C4-2B (cell line): ENCODE data around the gene NKAP.
"Not testable (repeated sequence)": the region's sequence is repeated elsewhere in the genome, so short reads cannot be mapped to it uniquely, and the experiment has no call there.

Source experiments
- H3K27ac ChIP-seq: fragments of 450-650 bp; 2 replicates; pipeline ENCODE4 v1.5.1; 2017
- ZFX ChIP-seq: fragments of 450-650 bp; IDR thresholded peaks from 2 replicates; pipeline ENCODE4 v1.6.1; 2017
- TF ChIP-seq, protein P1 (sequence below): fragments of 450-650 bp; conservative IDR thresholded peaks from 2 replicates; pipeline ENCODE4 v1.5.1; 2017; ENCODE audit warnings: mild to moderate bottlenecking

NKAP gene

DNA sequence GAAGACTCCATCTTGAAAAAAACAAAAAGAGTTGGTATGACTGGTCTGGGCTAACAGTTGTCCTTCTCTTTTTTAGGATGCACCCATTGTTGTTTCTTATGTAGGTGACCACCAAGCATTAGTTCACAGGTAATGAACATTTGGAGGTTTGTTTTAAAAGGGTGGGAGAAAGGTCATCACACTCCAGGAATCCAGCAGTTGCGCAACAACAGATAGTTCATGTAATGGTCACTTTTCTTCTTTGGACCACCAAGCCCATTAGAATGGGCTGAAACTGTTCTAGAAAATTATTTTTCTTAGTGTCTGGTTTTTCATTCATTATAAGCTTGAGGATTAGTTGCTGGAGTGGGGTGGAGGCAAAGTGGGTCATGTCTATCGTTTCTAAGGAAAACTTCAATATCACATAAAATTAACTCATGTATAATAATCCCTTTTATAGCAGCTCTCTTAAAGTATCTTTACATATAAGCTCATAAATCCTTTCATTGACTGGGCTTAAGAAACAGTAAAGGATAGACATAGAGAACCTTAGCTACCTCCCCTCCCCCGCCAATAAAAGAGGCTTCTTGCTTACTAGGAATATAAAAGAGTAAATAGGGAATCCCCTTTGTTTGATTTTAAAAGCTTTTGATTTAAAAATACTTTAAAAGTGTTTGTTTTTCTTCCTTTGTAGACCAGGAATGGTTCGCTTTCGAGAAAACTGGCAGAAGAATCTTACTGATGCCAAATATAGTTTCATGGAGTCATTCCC is 23.5 kb downstream of the NKAP start:
- TF ChIP-seq ZFX, result no peak
- H3K27ac ChIP-seq, result no peak overlapping the region

DNA sequence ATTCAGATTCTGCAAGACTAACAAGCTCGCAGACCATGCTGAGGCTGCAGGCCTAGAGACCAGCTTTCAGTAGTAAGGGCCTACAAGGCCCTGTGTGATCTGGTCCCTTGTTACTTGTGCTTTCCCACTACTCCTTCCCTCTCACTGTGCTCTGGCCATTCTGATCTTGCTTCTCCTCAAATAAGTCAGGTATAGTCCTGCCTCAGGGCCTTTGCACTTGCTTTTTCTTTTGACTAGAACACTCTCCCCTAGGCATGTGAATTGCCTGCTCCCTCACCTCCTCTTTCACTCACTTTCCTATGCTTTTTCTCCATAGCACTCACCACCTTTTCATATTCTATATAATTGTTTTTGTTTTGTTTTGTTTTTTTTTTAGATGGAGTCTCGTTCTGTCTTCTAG is 25.7 kb downstream of the NKAP start:
- TF ChIP-seq, protein P1, sequence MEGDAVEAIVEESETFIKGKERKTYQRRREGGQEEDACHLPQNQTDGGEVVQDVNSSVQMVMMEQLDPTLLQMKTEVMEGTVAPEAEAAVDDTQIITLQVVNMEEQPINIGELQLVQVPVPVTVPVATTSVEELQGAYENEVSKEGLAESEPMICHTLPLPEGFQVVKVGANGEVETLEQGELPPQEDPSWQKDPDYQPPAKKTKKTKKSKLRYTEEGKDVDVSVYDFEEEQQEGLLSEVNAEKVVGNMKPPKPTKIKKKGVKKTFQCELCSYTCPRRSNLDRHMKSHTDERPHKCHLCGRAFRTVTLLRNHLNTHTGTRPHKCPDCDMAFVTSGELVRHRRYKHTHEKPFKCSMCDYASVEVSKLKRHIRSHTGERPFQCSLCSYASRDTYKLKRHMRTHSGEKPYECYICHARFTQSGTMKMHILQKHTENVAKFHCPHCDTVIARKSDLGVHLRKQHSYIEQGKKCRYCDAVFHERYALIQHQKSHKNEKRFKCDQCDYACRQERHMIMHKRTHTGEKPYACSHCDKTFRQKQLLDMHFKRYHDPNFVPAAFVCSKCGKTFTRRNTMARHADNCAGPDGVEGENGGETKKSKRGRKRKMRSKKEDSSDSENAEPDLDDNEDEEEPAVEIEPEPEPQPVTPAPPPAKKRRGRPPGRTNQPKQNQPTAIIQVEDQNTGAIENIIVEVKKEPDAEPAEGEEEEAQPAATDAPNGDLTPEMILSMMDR, result no peak
- TF ChIP-seq ZFX, result no peak

DNA sequence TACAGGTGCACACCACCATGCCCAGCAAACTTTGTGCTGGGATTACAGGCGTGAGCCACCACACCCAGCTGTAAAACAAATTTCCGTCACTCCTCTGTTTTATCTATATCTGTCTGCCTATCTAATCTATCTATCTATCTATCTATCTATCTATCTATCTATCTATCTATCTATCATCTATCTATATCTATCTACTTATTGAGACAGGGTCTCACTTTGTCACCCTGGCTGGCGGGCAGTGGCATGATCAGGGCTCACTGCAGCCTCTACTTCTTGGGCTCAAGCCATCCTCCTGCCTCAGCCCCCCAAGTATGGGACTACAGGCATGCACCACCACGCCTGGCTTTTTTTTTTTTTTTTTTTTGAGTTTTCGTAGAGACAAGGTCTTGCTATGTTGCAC is 27.2 kb downstream of the NKAP start:
- H3K27ac ChIP-seq, result no peak overlapping the region
- TF ChIP-seq, protein P1, result no peak

More for the DNA sequence above, 25.7 kb downstream of the NKAP start:
- no peak overlapping the region for H3K27ac ChIP-seq

DNA sequence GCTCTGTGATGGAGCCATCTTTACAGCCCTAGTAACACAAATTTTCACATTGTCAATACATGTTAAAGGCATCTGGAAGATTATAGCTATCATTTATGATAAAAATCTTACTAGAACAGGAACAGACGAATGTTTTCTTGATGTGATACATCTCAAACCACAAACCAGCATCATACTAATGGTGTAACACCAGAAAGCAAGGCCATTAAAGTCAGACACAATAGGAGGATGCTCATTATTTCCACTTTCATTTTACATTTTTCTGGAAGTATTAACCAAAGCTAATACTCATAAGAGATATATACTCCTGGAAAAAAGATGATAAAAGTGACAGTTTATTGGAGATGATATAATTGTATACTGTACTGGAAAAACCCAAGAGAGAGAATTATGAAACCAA is 42.6 kb downstream of the NKAP start:
- no peak overlapping the region for H3K27ac ChIP-seq
- no peak for TF ChIP-seq ZFX
- TF ChIP-seq, protein P1, result no peak

DNA sequence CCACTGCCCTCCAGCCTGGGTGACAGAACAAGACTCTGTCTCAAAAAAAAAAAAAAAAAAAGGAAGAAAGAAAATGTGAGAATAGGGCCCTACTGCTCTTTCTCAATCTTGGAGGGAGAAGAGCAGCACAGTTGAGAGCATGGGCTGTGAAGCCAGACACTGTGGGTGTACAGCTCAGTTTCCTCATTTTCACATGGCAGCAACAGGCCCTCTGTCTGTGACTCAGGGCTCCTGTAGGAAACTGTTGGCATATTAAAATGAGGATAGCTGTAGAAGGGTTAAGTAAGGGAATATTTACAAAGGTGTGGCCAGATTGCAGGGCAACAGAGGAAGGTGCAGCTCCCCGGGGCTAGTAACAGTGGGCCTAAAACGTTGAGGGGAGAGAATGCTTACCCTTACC is 44.4 kb downstream of the NKAP start:
- TF ChIP-seq, protein P1, result no peak
- no peak for TF ChIP-seq ZFX

DNA sequence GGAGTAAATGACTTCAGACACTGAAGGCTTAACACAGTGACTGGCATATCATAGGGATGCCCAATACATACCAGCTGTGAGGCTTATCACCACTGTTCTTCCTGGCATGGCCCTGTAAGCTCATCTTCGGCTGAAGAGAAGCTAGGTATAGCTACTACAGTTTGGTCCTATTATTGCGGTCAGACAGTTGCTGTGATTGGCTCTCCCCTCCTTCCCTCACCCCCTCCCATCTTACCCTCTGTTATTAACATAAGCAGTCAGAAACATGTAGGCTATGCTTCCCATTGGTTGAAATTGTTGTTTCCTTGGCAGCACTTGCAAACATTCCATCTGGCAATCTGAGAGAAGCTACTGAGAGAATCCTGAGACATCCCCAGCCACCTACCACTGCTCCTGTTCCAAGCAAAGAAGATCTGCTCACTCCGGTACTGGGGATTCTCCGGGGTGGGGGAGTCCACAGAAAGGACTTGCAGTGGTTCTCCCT is 47.7 kb downstream of the NKAP start, which contains the start of gene AKAP14:
AKAP14 (plus strand) TSS at position 51 of the 484 bp plus-strand sequence. CDS start 7,331 bp downstream, outside the sequence.
- TF ChIP-seq ZFX, result no peak
- TF ChIP-seq, protein P1, result no peak
- no peak within 1 kb of the TSS for H3K27ac ChIP-seq

More for the DNA sequence above, 44.4 kb downstream of the NKAP start:
- no peak overlapping the region for H3K27ac ChIP-seq

DNA sequence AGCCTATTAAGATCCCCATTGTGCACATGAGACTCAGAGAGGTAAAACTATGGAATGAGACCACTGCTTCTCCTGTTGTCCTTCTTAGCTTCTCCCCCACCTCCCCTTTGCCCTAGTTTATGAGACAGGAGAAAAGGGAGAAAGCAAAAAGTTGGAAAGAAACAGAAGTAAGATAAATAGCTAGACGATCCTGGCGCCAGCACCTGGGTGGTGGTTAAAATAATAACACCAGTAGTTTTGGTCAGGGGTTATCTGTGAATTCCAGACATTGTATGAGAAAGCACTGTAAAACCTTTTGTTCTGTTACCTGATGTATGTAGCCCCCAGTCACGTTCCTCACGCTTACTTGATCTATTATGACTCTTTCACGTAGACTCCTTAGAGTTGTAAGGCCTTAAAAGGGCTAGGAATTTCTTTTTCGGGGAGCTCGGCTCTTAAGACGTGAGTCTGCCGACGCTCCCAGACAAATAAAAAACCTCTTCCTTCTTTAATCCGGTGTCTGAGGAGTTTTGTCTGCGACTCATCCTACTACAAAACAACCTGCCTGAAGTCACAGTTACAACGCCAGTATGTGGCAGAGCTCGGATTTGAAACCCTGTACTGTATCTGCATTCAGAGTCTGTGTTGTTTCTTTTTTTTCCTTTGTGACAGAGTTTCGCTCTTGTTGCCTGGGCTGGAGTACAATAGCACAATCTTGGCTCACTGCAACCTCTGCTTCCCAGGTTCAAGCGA is 51.4 kb downstream of the NKAP start:
- H3K27ac ChIP-seq, result not testable (repeated sequence)

DNA sequence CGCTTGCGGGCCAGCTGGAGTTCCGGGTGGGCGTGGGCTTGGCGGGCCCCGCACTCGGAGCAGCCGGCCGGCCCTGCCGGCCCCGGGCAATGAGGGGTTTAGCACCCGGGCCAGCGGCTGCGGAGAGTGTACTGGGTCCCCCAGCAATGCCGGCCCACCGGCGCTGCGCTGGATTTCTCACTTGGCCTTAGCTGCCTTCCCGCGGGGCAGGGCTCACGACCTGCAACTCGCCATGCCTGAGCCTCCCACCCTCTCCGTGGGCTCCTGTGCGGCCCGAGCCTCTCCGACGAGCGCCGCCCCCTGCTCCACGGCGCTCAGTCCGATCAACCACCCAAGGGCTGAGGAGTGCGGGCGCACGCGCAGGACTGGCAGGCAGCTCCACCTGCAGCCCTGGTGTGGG is 52.9 kb downstream of the NKAP start:
- H3K27ac ChIP-seq, result not testable (repeated sequence)
